OCI-LY1 (cell line): ENCODE results near the gene HECA.
A peak's percentile ranks its signal among the peaks of the same experiment; 100 is the strongest.

ENCODE experiments used
- H2AFZ ChIP-seq: fragments of 200-600 bp; sonication (generic), shearing (Covaris generic); 2 replicates; pipeline ENCODE4 v1.6.0; 2014; ENCODE audit warnings: antibody characterized with exemption, mild to moderate bottlenecking, low read length
- H3F3A ChIP-seq: fragments of 200-600 bp; sonication (generic), shearing (Covaris generic); 2 replicates; pipeline ENCODE4 v1.6.0; 2014; ENCODE audit warnings: mild to moderate bottlenecking, antibody characterized with exemption, low read length, moderate library complexity; ENCODE audit not compliant: insufficient read depth
- H3K27ac ChIP-seq: fragments of 200-600 bp; sonication (generic); 2 replicates; pipeline ENCODE4 v1.5.1; 2014; ENCODE audit warnings: low read length, mixed run types, mild to moderate bottlenecking, low read depth; ENCODE audit not compliant: poor library complexity, severe bottlenecking
- H3K27me3 ChIP-seq: fragments of 200-600 bp; sonication (generic); 2 replicates; pipeline ENCODE4 v1.6.0; 2014; ENCODE audit warnings: antibody characterized with exemption, mild to moderate bottlenecking, low read length, moderate library complexity; ENCODE audit not compliant: insufficient read depth
- H3K36me3 ChIP-seq: fragments of 200-600 bp; sonication (generic); 2 replicates; pipeline ENCODE4 v1.6.1; 2014; ENCODE audit warnings: mild to moderate bottlenecking, antibody characterized with exemption, low read length, moderate library complexity, mixed read lengths; ENCODE audit not compliant: insufficient read depth
- H3K4me1 ChIP-seq: fragments of 200-600 bp; sonication (generic); 2 replicates; pipeline ENCODE4 v1.5.1; 2014; ENCODE audit warnings: mild to moderate bottlenecking, low read length, moderate library complexity; ENCODE audit not compliant: insufficient read depth, severe bottlenecking
- H3K4me2 ChIP-seq: fragments of 200-600 bp; sonication (generic), shearing (Covaris generic); 2 replicates; pipeline ENCODE4 v1.6.1; 2014; ENCODE audit warnings: low read length
- H3K4me3 ChIP-seq: fragments of 200-600 bp; sonication (generic); 2 replicates; pipeline ENCODE4 v1.5.1; 2014; ENCODE audit warnings: low read length, low read depth, mild to moderate bottlenecking, mixed read lengths; ENCODE audit not compliant: poor library complexity, severe bottlenecking
- H3K79me2 ChIP-seq: fragments of 200-600 bp; shearing (Covaris generic); 2 replicates; pipeline ENCODE4 v1.6.1; 2016; ENCODE audit warnings: mixed run types, low read length, mixed read lengths; ENCODE audit not compliant: insufficient read depth
- H3K9ac ChIP-seq: fragments of 200-600 bp; sonication (generic), shearing (Covaris generic); 2 replicates; pipeline ENCODE4 v1.6.1; 2014; ENCODE audit warnings: mild to moderate bottlenecking, low read length, mixed read lengths
- H3K9me2 ChIP-seq: fragments of 200-600 bp; sonication (generic), shearing (Covaris generic); 2 replicates; pipeline ENCODE4 v1.6.1; 2014; ENCODE audit warnings: low read depth, mild to moderate bottlenecking, low read length, mixed read lengths
- H3K9me3 ChIP-seq: fragments of 200-600 bp; shearing (Covaris generic); 2 replicates; pipeline ENCODE4 v1.6.1; 2014; ENCODE audit warnings: low read length, mixed read lengths
- H4K20me1 ChIP-seq: fragments of 200-600 bp; sonication (generic), shearing (Covaris generic); 2 replicates; pipeline ENCODE4 v1.6.0; 2016; ENCODE audit warnings: mild to moderate bottlenecking, low read length; ENCODE audit not compliant: insufficient read depth
- EZH2 ChIP-seq: fragments of 200-600 bp; sonication (generic), shearing (Covaris generic); IDR thresholded peaks from 2 replicates; pipeline ENCODE4 v1.8.0; 2017; ENCODE audit warnings: borderline replicate concordance, mixed run types, mild to moderate bottlenecking, antibody characterized with exemption, low read length, moderate library complexity, mixed read lengths
- TF ChIP-seq, protein P1 (sequence below): fragments of 200-600 bp; sonication (generic), shearing (Covaris generic); IDR thresholded peaks from 2 replicates; pipeline ENCODE4 v1.5.1; 2017; ENCODE audit warnings: mild to moderate bottlenecking, antibody characterized with exemption, low read length, moderate library complexity, mixed read lengths

HECA gene

DNA sequence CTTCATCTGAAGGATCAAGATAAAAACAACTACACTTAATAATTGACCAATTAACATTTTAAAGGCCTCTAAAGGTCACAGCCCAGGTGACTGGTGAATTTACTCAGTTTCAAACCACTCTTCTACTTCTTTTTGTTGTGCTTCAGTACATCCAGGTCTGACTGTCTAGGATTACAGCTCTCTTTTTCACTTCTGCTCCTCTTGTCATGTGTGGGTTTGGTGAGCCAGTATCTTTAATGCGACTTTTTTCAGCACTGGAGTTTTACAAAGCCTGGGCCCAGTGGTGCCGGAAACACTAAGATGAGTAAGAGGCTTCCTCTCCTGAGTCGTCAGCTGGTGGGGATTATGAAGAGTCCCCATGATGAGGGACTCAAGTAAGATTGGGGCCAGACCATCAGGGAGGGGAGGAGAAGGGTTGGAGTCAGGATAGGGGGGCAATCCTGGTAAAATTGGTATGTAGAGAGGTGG, 27.0 kb downstream of the HECA start:
- Histone ChIP-seq H4K20me1 (no peaks in the 10 kb centered on the region), H3K36me3 (peaks cover 12% of the 10 kb centered on the region), H3K9me3 (no peaks in the 10 kb centered on the region), H3K4me3 (no peak overlapping the region), H3K27ac (peak overlapping the region; percentile 67), H3F3A (no peaks in the 10 kb centered on the region), H3K9ac (no peak overlapping the region; the same call in 1 of the 2 replicates), H3K4me2 (peak overlapping the region; percentile 19; the same call in 1 of the 2 replicates), H2AFZ (no peak overlapping the region), H3K79me2 (peaks cover 13% of the 10 kb centered on the region), H3K9me2 (no peaks in the 10 kb centered on the region), H3K4me1 (peaks cover 28% of the 10 kb centered on the region), H3K27me3 (no peaks in the 10 kb centered on the region)
- TF ChIP-seq, protein P1, sequence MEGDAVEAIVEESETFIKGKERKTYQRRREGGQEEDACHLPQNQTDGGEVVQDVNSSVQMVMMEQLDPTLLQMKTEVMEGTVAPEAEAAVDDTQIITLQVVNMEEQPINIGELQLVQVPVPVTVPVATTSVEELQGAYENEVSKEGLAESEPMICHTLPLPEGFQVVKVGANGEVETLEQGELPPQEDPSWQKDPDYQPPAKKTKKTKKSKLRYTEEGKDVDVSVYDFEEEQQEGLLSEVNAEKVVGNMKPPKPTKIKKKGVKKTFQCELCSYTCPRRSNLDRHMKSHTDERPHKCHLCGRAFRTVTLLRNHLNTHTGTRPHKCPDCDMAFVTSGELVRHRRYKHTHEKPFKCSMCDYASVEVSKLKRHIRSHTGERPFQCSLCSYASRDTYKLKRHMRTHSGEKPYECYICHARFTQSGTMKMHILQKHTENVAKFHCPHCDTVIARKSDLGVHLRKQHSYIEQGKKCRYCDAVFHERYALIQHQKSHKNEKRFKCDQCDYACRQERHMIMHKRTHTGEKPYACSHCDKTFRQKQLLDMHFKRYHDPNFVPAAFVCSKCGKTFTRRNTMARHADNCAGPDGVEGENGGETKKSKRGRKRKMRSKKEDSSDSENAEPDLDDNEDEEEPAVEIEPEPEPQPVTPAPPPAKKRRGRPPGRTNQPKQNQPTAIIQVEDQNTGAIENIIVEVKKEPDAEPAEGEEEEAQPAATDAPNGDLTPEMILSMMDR: no peak
- TF ChIP-seq EZH2: no peak

DNA sequence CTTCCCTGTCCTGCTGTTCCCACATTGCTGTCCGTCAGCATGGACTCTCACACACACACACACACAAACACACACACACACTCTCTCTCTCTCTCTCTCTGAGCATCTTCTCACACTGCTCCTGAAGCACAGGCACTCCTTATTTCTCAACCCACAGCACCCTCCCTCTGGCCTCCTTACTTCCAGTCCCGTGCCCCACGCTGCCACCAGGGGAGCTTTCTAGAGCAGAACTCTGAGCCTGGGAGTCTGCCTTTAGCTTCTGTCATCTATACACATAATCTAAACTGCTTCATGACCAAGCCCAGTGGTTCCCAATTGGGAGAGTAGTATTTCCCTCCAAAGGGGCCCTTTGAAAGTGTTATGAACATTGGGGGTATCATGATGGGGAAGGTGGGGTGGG, 29.1 kb downstream of the HECA start:
- peaks cover 28% of the 10 kb centered on the region for H3K4me1 ChIP-seq
- H3K79me2 ChIP-seq: peaks cover 9% of the 10 kb centered on the region

DNA sequence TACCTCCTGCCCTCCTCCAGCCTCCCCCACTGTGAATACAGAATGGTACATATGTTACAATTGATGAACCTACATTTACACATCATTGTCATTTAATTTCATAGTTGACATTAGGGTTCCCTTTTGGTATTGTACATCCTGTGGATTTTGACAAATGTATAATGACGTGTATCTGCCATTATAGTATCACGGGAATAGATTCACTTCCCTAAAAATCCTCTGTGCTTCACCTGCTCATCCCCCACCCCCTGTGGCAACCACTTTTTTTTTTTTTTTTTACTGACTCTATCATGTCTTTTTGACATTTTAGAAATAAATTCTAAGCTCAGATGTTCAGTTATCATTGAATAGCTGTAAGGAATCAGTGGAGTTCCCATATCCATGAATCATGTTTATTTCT, 30.4 kb downstream of the HECA start:
- Histone ChIP-seq H3K4me2 (no peak overlapping the region), H2AFZ (no peak overlapping the region), H3F3A (no peaks in the 10 kb centered on the region)

More for the DNA sequence above, 29.1 kb downstream of the HECA start:
- Histone ChIP-seq H3K9me2 (no peaks in the 10 kb centered on the region), H3K27me3 (no peaks in the 10 kb centered on the region), H4K20me1 (no peaks in the 10 kb centered on the region), H2AFZ (no peak overlapping the region), H3K9ac (no peak overlapping the region), H3K9me3 (no peaks in the 10 kb centered on the region), H3F3A (no peaks in the 10 kb centered on the region), H3K27ac (no peak overlapping the region), H3K4me2 (no peak overlapping the region), H3K36me3 (peaks cover 31% of the 10 kb centered on the region), H3K4me3 (no peak overlapping the region)
- no peak for TF ChIP-seq EZH2
- TF ChIP-seq, protein P1: no peak

More for the DNA sequence above, 30.4 kb downstream of the HECA start:
- H4K20me1 ChIP-seq: no peaks in the 10 kb centered on the region
- no peak overlapping the region for H3K9ac ChIP-seq
- peaks cover 13% of the 10 kb centered on the region for H3K79me2 ChIP-seq
- H3K4me1 ChIP-seq: peaks cover 22% of the 10 kb centered on the region
- H3K27ac ChIP-seq: no peak overlapping the region
- peaks cover 31% of the 10 kb centered on the region for H3K36me3 ChIP-seq
- no peak overlapping the region for H3K4me3 ChIP-seq
- TF ChIP-seq EZH2: no peak
- TF ChIP-seq, protein P1: no peak
- no peaks in the 10 kb centered on the region for H3K27me3 ChIP-seq
- H3K9me2 ChIP-seq: no peaks in the 10 kb centered on the region
- H3K9me3 ChIP-seq: no peaks in the 10 kb centered on the region
